Psoas muscle (tissue), 8 donors: ENCODE results near the gene HAO1. TPM values are rescaled to one million over a fixed set of nuclear protein-coding genes. Genes with fewer than 3 reads are reported as not detected.

Source experiments
- ATAC-seq, 4 donors: fragments of 200-7000 bp; cut with Tn5 transposase; one replicate each; pipeline ENCODE4 v1.9.1; 2020; ENCODE audit warnings: moderate library complexity in 3 of 4, mild to moderate bottlenecking in 2 of 4
- DNase-seq, 2 donors: peaks; one replicate each; pipeline ENCODE4 v3.0.0-alpha.2; 2020
- H3K27ac ChIP-seq: fragments of 200-600 bp; one replicate; pipeline ENCODE4 v1.8.0; 2022
- H3K27me3 ChIP-seq, 3 donors: fragments of 200-600 bp in 1 of 3; one replicate each; pipeline versions ENCODE4 v1.6.1 to v1.8.0; 2013 to 2022; ENCODE audit warnings: low read length in 2 of 3, mild to moderate bottlenecking in 2 of 3, moderate library complexity in 1 of 3; ENCODE audit not compliant: insufficient read depth in 3 of 3
- H3K36me3 ChIP-seq, 2 donors: fragments of 200-600 bp in 1 of 2; one replicate each; pipeline versions ENCODE4 v1.6.1 to v1.8.0; 2013 to 2022; ENCODE audit warnings: low read depth in 1 of 2, mild to moderate bottlenecking in 1 of 2, moderate library complexity in 1 of 2; ENCODE audit not compliant: insufficient read depth in 1 of 2
- H3K4me1 ChIP-seq: fragments of 200-600 bp; one replicate; pipeline ENCODE4 v1.8.0; 2022
- H3K4me3 ChIP-seq: fragments of 200-600 bp; one replicate; pipeline ENCODE4 v1.8.0; 2022; ENCODE audit warnings: mild to moderate bottlenecking
- H3K9me3 ChIP-seq: fragments of 200-600 bp; one replicate; pipeline ENCODE4 v1.8.0; 2022
- CTCF ChIP-seq: fragments of 200-600 bp; IDR thresholded peaks from one replicate; pipeline ENCODE4 v1.8.0; 2022; ENCODE audit warnings: antibody characterized with exemption
- WGBS, 3 donors: extraction: QIAGEN DNeasy Blood & Tissue Kit; methylation state at CpG; one replicate each; pipeline versions ENCODE4 v1.1.6 to v1.1.7; 2013; 5-methylcytosine and 5-hydroxymethylcytosine counted together
- intact Hi-C, 2 donors: fragments of 100-400 bp; cut with DNase I; formaldehyde crosslinking; loops; one replicate each; pipeline versions ENCODE4 v1.11.0 to v1.14.2; 2022
- polyA plus RNA-seq, 3 donors: library from polyadenylated mRNA; stranded (reverse); fragments of 200-250 nt; gene quantifications; one replicate each; pipeline ENCODE4 v1.2.3, GENCODE V29; 2013
- total RNA-seq, 4 donors: library from RNA; stranded (reverse); fragmentation: NEBNext Ultra II Directional in 2 of 4; extraction: Animal tissue kit (Norgen Biotek cat#: 25700) in 2 of 4; gene quantifications; one replicate each; pipeline versions ENCODE4 v1.2.1 to v1.2.4, GENCODE V29; 2021 to 2023
- donor health status: healthy with polysubstance abuse.
- donor health status: DM: no; HTN: no; CAD: no; lungs with moderate emphysema.
- donor health status: Bipolar disorder and iron deficiency.
- donor health status: healthy.
- donor health status: DM: yes; HTN: yes; CAD: no.
- donor health status: DM: no; HTN: no; CAD: no.
- donor health status: DM: no; HTN: no; CAD: no.
- donor health status: DM: yes; HTN: yes; CAD: no.

HAO1 gene
- total and polyA plus RNA-seq, 7 donors, result not detected

- Histone ChIP-seq H3K27ac (no peak overlapping the region), H3K36me3 (no peaks in the 10 kb centered on the region), H3K27me3 (no peaks in the 10 kb centered on the region), H3K9me3 (no peaks in the 10 kb centered on the region), H3K4me1 (no peaks in the 10 kb centered on the region), H3K4me3 (no peak overlapping the region)
- intact Hi-C loops, result loop anchor here in 1 of 2 donors (5.0 kb wide), 1 partner anchor 1091 kb away; the partner anchor contains the start of gene BMP2
- no peak for DNase-seq
- WGBS, 3 donors, result 36 to 48% (median 45%) methylated on average over 4 of the region's 4 CpGs
- TF ChIP-seq CTCF, result no peak
- ATAC-seq, result peak in 3 of 4 donors; percentile 13 to 44 (median 35)
Observed at GRCh38 chr20:7858734-7859250, 81.5 kb downstream of the HAO1 start.

DNA sequence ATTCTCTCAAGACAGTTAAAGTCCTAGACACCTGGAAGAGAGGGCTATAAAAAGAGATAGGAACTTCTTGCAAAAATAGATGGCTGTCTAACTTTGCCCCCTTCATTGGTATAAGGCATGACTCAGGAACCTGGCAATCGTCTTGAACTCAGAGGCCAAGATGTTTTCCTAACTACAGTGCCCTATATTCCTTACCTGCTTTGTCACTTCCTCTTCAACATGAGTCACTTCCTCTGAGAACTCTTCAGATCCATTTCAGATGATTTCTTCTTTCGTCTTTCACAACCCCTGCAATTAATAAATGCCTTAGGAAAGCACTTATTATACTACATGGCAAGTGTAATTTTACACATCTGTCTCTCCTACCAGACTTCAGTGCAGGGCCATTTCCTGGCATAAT is 83.5 kb downstream of the HAO1 start:
- Histone ChIP-seq H3K4me3 (no peak overlapping the region), H3K9me3 (no peaks in the 10 kb centered on the region), H3K4me1 (no peaks in the 10 kb centered on the region), H3K36me3 (no peaks in the 10 kb centered on the region), H3K27ac (no peak overlapping the region), H3K27me3 (no peaks in the 10 kb centered on the region)
- intact Hi-C loops, result loop anchor here in 1 of 2 donors (5.0 kb wide), 1 partner anchor 1089 kb away; the partner anchor contains the start of gene BMP2
- no peak for TF ChIP-seq CTCF
- DNase-seq, result no peak
- ATAC-seq, result peak; percentile 42 to 81 (median 56)
- 41 to 50% (median 46%) methylated on average over 2 of the region's 2 CpGs for WGBS, 3 donors

DNA sequence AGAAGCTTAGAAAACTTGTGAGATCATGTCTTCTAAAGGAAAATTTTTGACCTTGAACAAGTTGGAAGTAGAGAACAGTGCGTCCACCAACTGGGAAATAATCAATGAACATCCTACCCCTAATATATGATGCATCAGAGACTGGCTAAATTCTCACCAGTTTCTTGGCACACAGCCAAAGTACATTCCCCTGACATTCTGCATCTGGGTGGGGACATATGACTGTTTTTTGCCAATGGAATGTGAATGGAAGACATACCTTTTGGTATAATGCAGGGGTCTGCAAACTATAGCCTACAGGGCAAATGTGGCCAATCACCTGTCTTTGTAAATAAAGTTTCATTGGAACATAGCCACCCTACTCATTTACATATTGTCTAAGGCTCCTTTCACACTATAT is 84.7 kb downstream of the HAO1 start:
- Histone ChIP-seq H3K4me1 (no peaks in the 10 kb centered on the region), H3K27ac (no peak overlapping the region), H3K27me3 (no peaks in the 10 kb centered on the region), H3K36me3 (no peaks in the 10 kb centered on the region), H3K9me3 (no peaks in the 10 kb centered on the region), H3K4me3 (no peak overlapping the region)
- TF ChIP-seq CTCF, result no peak
- intact Hi-C loops, result loop anchor here in 1 of 2 donors (5.0 kb wide), 1 partner anchor 1088 kb away; the partner anchor contains the start of gene BMP2
- no peak for ATAC-seq
- DNase-seq, result no peak
- 78 to 92% (median 84%) methylated on average over 1 of the region's 1 CpG for WGBS, 3 donors

GRCh38 chr20:7853493-7853892 is 86.8 kb downstream of the HAO1 start:
- Histone ChIP-seq H3K4me1 (no peaks in the 10 kb centered on the region), H3K4me3 (no peak overlapping the region), H3K27ac (no peak overlapping the region), H3K9me3 (no peaks in the 10 kb centered on the region), H3K36me3 (no peaks in the 10 kb centered on the region), H3K27me3 (no peaks in the 10 kb centered on the region)
- DNase-seq, result no peak
- TF ChIP-seq CTCF, result no peak
- intact Hi-C loops, result no loop called here
- ATAC-seq, result no peak
